ENCODE data around the gene ACO2. TPM values are rescaled to one million over a fixed set of nuclear protein-coding genes. Genes with fewer than 3 reads are reported as not detected.

ACO2 gene
- total and polyA plus RNA-seq, 10 of the 15 experiments (the other 5 are each of a cell fraction or from before 2014, with no cell fraction given): 21.4 to 214 (median 88.5) TPM

GRCh38 chr22:41446639-41447434 is 22.1 kb upstream of the ACO2 start, which contains the start of gene TOB2 (continued):
- peak; percentile 88; the same call in 1 of the 2 replicates for TF ChIP-seq TCF3 (IDR thresholded peaks at IDR 0.05; ENCODE audit: borderline replicate concordance, insufficient read depth, low read depth, low read length)
- TF ChIP-seq RAD51 (IDR thresholded peaks at IDR 0.05): no peak
- TF ChIP-seq KDM1A (IDR thresholded peaks at IDR 0.05; ENCODE audit: borderline replicate concordance): no peak
- peak; percentile 77; the same call in 1 of the 2 replicates for TF ChIP-seq MAX (IDR thresholded peaks at IDR 0.05; ENCODE audit: low read depth, low read length)
- TF ChIP-seq ATF3 (IDR thresholded peaks at IDR 0.05; ENCODE audit: borderline replicate concordance, extremely low read depth, low read depth, low read length): no peak
- peak; percentile 98 for TF ChIP-seq SIN3A (IDR thresholded peaks at IDR 0.05; ENCODE audit: low read depth, low read length)
- peak; percentile 22; the same call in 1 of the 2 replicates for TF ChIP-seq ESRRA (IDR thresholded peaks at IDR 0.05; ENCODE audit: low read length)
- no peak for TF ChIP-seq ZNF274 (IDR thresholded peaks at IDR 0.05; ENCODE audit: insufficient read depth, insufficient read length)
- TF ChIP-seq MTA2 (IDR thresholded peaks at IDR 0.05; ENCODE audit: low read depth): 0 out of 2 replicates have a peak, but pooled peaks have one; percentile 41
- TF ChIP-seq CBX5 (IDR thresholded peaks at IDR 0.05; ENCODE audit: low read depth): no peak
- peak; percentile 9 for TF ChIP-seq MYC (IDR thresholded peaks at IDR 0.05; ENCODE audit: insufficient read depth, insufficient read length, insufficient replicate concordance, low read length, severe bottlenecking)
- peak; percentile 34 to 69; a peak in 3 of 4 replicates for TF ChIP-seq SRF (IDR thresholded peaks at IDR 0.05; ENCODE audit: low read depth in 2 of 2, low read length in 2 of 2)

Measured in GM12878 (cell line).